Neutrophil (primary cell): Measurements from ENCODE around the gene TMEM217.
A peak's percentile ranks its signal among the peaks of the same experiment; 100 is the strongest.

ENCODE experiments used
- H3K27ac ChIP-seq: fragments of 200-600 bp; sonication (generic); 2 replicates; pipeline ENCODE4 v1.5.1; 2016; ENCODE audit warnings: mild to moderate bottlenecking, moderate library complexity
- H3K27me3 ChIP-seq: fragments of 200-600 bp; sonication (generic); 2 replicates; pipeline ENCODE4 v1.6.0; 2016; ENCODE audit warnings: mild to moderate bottlenecking
- H3K36me3 ChIP-seq: fragments of 200-600 bp; sonication (generic); 2 replicates; pipeline ENCODE4 v1.5.1; 2017
- H3K4me1 ChIP-seq, 2 experiments: fragments of 200-600 bp in 1 of 2; sonication (generic) in 1 of 2; 1 replicate in 1 of 2; 2 replicates in 1 of 2; pipeline versions ENCODE4 v1.5.1 to v1.6.1; 2013 to 2016; ENCODE audit warnings: low read depth in 1 of 2, low read length in 1 of 2, mild to moderate bottlenecking in 1 of 2, moderate library complexity in 1 of 2; ENCODE audit not compliant: control insufficient read depth in 1 of 2, insufficient read depth in 1 of 2
- H3K4me3 ChIP-seq, 2 experiments: fragments of 200-600 bp in 1 of 2; sonication (generic) in 1 of 2; 1 replicate in 1 of 2; 2 replicates in 1 of 2; pipeline ENCODE4 v1.5.1; 2013 to 2016; ENCODE audit warnings: low read depth in 1 of 2, low read length in 1 of 2, mild to moderate bottlenecking in 1 of 2, moderate library complexity in 1 of 2
- H3K9me3 ChIP-seq: fragments of 200-600 bp; sonication (generic); 2 replicates; pipeline ENCODE4 v1.5.1; 2016
- TF ChIP-seq, protein P1 (sequence below): fragments of 200-600 bp; sonication (generic); IDR thresholded peaks from 2 replicates; pipeline ENCODE4 v1.5.1; 2016; ENCODE audit warnings: antibody characterized with exemption

The TMEM217 gene

DNA sequence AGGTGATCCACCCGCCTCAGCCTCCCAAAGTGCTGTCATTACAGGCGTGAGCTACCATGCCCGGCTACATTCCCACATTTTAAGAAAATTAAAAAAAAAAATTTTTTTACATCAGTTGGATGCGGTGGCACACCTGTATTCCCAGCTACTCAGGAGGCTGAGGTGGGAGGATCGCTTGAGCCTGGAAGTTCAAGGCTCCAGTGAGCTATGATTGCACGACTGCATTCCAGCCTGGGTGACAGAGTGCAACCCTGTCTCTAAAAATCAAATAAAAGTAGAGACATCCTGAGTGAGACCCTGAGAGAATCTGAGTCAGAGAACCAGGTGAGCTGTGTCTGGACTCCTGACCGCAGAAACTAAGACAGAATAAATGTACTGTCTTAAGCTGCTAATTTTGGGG lies 49.2 kb downstream of the TMEM217 start:
- H3K9me3 ChIP-seq: no peaks in the 10 kb centered on the region
- TF ChIP-seq, protein P1, sequence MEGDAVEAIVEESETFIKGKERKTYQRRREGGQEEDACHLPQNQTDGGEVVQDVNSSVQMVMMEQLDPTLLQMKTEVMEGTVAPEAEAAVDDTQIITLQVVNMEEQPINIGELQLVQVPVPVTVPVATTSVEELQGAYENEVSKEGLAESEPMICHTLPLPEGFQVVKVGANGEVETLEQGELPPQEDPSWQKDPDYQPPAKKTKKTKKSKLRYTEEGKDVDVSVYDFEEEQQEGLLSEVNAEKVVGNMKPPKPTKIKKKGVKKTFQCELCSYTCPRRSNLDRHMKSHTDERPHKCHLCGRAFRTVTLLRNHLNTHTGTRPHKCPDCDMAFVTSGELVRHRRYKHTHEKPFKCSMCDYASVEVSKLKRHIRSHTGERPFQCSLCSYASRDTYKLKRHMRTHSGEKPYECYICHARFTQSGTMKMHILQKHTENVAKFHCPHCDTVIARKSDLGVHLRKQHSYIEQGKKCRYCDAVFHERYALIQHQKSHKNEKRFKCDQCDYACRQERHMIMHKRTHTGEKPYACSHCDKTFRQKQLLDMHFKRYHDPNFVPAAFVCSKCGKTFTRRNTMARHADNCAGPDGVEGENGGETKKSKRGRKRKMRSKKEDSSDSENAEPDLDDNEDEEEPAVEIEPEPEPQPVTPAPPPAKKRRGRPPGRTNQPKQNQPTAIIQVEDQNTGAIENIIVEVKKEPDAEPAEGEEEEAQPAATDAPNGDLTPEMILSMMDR: no peak
- no peak overlapping the region for H3K27ac ChIP-seq
- H3K4me1 ChIP-seq: peaks cover 28 to 37% of the 10 kb centered on the region in 2 experiments
- H3K27me3 ChIP-seq: no peaks in the 10 kb centered on the region
- no peak overlapping the region for H3K4me3 ChIP-seq
- H3K36me3 ChIP-seq: no peaks in the 10 kb centered on the region

DNA sequence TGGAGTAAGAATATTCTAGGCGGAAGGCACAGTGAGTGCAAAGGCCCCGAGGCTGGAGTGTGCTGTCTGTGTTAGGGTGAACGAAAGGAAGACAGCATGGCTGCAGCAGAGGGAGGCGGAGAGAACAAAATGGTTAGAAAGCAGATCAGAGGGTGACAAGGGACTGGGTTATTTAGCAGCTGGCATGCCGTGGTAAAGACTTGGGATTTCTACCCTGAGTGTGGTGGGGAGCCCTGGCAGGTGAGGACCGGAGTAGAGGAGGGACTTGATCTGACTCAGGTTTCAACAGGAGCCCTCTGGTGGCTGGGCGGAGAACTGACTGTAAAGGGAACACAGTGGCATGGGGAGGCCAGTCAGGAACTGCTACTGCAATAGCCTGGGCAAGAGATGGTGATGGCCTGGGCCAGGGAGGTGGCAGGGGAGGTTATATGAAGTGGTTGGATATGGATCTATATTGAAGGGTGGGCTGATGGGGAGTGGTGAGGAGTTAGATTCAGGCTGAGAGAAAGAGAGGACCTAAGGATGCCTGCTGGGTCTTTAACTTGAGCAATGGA lies 50.0 kb downstream of the TMEM217 start:
- Histone ChIP-seq H3K9me3 (no peaks in the 10 kb centered on the region), H3K27me3 (no peaks in the 10 kb centered on the region), H3K4me3 (peak overlapping the region in 1 of 2 experiments; percentile 15), H3K4me1 (peaks cover 24 to 33% of the 10 kb centered on the region in 2 experiments), H3K27ac (no peak overlapping the region), H3K36me3 (no peaks in the 10 kb centered on the region)
- TF ChIP-seq, protein P1: peak; percentile 94

DNA sequence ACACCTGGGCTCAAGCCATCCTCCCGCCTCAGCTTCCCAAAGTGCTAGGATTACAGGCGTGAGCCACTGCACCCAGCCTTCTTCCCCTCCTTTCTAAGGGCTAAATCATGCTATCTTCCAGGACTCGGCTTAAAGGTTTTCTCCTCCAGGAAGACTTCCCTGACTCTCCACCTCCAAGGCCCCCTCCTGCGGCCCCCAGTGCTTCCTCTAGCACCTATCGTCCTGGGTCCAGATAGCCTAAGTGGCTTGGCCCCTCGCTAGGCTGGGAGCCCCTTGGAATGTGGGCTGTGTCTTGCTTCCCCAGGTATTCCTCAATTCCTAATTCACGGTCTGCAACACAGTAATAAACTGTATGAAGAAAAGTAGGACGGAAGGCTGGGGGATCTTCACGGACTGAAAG lies 51.3 kb downstream of the TMEM217 start:
- TF ChIP-seq, protein P1: no peak
- Histone ChIP-seq H3K4me3 (no peak overlapping the region), H3K4me1 (peaks cover 24 to 33% of the 10 kb centered on the region in 2 experiments)

DNA sequence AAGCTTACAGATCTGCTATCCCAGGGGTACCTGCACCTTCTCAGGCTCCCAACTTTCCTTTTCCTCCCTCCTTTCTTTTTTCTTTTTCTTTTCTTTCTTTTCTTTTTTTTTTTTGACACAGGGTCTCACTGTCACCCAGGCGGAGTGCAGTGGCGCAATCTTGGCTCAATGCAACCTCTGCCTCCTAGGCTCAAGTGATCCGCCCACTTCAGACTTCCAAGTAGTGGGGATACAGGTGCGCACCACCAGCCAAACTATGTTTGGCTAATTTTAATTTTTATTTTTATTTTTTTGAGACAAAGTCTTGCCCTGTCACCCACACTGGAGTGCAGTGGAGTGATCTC lies 52.0 kb downstream of the TMEM217 start:
- TF ChIP-seq, protein P1: no peak
- Histone ChIP-seq H3K27me3 (no peaks in the 10 kb centered on the region), H3K9me3 (no peaks in the 10 kb centered on the region), H3K4me3 (no peak overlapping the region), H3K27ac (no peak overlapping the region), H3K4me1 (peaks cover 24 to 33% of the 10 kb centered on the region in 2 experiments), H3K36me3 (no peaks in the 10 kb centered on the region)

More for the DNA sequence above, 51.3 kb downstream of the TMEM217 start:
- Histone ChIP-seq H3K36me3 (no peaks in the 10 kb centered on the region), H3K27ac (no peak overlapping the region), H3K9me3 (no peaks in the 10 kb centered on the region), H3K27me3 (no peaks in the 10 kb centered on the region)

DNA sequence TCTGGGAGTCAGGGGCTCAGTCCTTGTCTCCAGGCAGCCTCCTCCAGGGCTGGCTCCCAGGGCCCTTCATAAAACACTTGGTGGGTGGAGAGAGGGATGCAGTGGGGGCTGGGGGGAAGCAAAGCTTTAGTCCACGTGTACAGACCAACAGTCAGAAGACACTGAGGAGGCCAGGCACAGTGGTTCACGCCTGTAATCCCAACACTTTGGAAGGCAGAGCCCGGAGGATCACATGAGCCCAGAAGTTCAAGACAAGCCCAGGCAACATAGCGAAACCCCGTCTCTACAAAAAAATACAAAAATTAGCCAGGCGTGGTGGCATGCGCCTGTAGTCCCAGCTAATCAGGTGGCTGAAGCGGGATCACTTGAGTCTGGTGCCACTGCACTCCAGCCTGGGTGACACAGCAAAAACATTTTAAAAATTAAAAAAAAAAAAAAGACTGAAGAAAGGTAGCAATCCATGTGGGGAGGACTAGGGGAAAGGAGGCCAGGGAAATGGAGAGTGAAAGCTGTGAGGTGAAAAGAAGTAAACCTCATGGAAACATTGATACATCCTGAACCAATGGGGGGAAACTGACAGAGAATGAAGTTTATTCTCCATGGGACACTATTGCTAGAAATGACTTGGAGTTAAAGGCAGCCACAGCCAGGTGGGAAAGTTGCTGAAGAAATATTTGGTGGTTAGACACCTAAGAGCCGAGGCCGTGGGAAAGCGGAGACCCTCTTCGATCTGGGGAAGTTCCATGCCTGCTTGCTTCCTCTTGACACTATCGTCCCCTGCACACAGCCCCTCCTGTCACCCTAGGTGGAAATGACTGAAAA lies 52.6 kb downstream of the TMEM217 start:
- Histone ChIP-seq H3K27me3 (no peaks in the 10 kb centered on the region), H3K36me3 (no peaks in the 10 kb centered on the region), H3K9me3 (no peaks in the 10 kb centered on the region), H3K27ac (no peak overlapping the region), H3K4me1 (peaks cover 21 to 29% of the 10 kb centered on the region in 2 experiments), H3K4me3 (no peak overlapping the region)
- TF ChIP-seq, protein P1: no peak
